ENCODE results near the gene BICRAL.
"Not testable (repeated sequence)": the region's sequence is repeated elsewhere in the genome, so short reads cannot be mapped to it uniquely, and the experiment has no call there.

BICRAL gene

DNA sequence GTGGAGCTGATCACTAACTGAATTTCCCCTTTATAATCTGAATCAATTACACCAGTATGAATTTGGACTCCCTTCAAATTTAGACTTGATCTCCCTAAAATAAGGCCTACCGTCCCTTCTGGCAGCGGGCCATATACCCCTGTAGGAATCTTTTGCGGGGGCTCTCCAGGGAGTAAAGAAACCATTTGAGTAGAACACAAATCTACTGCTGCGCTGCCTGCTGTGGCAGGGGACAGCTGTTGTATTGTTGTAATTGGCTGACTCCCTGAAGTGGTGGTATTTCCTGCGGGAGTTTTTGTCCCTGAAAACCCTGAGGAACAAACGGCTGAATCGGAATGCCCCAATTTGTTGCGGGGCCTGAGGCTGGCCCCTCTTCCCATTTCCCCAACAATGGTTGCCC lies 118.0 kb downstream of the BICRAL start:
- no peak for DNase-seq

DNA sequence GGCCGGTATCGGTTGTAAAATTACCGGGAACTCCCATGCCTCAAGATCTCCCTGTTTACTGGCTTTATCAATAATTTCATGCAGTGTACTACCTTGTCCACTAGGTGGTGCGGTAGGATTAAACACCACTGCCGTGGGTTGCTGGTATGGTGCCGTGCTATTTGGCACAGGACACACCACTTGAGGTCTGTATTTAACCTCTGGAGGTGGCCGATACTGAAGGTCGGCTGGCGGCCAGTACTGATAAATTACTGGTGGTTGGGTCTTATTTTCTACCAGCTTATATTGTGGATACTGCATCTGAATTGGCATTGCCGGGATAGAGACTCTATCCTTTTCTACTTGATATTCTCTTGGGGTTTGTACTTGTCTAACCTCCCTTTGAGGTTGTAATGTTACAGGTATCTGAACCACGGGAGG lies 119.7 kb downstream of the BICRAL start:
- DNase-seq: peak; percentile 62

DNA sequence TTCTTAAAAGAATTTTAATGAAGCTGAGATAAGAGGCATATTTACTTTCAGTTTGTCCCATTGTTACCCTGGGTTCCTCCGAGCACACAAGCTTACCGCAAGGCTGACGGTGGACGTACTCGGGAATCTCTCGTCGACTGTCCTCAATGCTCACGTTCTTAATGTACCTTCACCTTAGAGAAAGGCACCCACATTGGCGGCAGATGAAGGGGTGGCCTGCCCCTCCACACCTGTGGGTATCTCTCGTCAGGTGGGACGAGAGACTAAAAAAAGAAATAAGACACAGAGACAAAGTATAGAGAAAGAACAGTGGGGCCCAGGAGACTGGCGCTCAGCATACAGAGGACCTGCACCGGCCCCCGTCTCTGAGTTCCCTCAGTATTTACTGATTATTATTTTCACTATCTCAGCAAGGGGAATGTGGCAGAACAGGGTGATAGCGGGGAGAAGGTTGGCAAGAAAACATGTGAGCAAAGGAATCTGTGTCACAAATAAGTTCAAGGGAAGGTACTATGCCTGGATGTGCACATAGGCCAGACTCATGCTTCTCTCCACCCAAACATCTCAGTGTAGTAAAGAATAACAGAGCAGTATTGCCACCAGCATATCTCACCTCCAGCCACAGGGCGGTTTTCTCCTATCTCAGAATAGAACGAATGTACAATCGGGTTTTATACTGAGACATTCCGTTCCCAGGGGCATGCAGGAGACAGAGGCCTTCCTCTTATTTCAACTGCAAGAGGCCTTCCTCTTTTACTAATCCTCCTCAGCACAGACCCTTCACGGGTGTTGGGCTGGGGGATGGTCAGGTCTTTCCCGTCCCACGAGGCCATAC lies 120.8 kb downstream of the BICRAL start:
- not testable (repeated sequence) for DNase-seq

DNA sequence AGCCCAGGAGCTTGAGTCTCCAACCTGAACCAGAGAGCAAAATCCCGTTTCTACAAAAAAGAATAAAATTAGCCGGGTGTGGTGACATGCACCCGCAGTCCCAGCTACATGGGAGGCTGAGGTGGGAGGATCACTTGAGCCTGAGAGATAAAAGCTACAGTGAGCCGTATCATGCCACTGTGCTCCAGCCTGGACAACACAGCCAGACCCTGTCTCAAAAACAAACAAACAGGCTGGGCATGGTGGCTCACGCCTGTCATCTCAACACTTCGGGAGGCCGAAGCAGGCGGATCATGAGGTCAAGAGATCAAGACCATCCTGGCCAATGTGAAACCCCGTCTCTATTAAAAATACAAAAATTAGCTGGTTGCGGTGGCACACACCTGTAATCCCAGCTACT lies 122.6 kb downstream of the BICRAL start:
- no peak for DNase-seq

DNA sequence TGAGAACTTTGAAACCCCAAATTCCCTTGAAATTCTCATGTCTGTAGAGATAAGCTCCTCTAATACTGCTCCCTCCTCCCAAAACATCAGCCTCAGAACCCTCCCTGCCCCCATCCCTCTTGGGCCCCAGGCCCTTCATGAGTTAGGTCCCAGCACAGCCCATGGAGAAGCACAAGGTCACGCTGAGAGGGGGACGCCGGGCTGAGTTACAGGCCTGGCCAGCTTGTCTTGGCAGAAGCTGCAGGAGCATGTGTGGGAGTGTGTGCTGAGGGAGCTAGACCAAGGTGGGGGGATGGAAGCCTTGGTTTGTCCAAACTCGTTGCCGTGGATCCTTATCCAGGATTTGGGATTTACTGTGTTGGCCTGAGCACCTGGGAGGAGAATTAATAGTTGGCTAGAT lies 125.5 kb downstream of the BICRAL start:
- no peak for DNase-seq

DNA sequence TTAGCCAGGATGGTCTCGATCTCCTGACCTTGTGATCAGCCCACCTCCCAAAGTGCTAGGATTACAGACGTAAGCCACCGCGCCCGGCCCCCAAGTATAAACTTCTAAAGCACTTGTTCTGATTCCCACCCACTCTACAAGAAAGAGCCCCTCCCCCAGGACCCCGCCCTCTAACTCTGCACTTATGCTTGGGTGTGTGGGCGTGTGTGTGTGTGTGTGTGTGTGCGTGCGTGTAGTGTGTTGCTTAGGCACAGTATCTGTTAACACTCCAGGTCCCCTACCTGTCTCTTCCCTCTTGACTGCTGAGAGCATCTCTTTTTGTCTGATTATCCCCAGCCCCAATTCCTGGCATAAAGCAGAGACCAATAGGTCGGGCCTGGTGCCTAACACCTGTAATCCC lies 128.0 kb downstream of the BICRAL start:
- DNase-seq: no peak

DNA sequence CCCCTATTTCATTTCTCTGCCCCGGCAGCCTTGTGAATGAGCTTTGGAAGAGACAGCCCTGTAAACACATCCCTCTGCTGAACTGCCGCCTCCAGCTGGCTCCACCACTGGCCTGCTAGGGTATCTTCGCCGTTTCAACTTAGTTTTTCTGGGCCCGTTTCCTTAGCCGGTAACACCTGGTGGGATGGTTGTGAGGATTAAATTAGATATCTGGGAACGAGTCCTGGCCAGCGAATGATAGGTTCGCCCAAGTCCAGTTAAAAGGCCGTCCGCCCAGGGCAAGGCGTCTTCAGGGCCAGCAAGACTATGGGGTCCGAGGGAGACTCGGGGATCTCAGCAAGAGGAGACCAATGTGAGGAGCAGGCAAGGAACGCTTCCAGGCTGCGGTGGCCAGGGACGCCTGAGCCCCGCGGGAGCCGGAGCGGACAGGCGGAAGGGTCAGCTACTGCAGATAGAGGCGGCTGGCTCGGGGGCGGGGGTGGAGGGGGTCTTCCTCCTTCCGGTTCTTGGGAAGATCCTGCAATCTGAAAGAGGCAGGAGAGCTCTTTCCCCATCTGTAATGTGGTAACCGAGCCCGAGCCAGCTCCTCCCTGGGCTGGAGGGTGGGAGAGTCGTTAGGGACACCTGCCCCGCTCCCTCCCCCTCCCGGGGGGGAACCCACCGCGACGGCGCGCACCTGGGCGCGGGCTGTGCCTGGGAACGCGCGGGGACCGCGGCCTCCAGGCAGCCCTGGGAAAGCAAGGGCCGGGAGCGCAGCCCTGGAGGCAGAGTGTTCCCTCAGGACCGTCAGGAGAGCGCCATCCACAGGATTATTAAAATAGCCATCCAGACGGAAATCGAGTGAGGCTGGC lies 129.5 kb downstream of the BICRAL start:
- no peak for DNase-seq

DNA sequence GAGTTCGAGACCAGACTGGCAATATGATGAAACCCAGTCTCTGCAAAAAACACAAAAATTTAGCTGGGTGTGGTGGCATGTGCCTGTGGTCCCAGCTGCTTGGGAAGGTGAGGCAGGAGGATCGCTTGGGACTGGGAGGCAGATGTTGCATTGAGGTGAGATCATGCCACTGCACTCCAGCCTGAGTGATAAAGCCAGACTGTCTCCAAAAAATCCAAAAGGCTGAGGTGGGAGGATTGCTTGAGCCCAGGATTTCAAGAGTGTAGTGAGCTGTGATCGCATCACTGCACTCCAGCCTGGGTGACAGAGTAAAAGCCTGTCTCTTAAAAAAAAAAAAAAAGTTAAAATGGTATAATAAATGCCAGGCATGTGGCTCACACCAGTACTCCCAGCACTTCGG lies 132.7 kb downstream of the BICRAL start:
- no peak for DNase-seq

DNA sequence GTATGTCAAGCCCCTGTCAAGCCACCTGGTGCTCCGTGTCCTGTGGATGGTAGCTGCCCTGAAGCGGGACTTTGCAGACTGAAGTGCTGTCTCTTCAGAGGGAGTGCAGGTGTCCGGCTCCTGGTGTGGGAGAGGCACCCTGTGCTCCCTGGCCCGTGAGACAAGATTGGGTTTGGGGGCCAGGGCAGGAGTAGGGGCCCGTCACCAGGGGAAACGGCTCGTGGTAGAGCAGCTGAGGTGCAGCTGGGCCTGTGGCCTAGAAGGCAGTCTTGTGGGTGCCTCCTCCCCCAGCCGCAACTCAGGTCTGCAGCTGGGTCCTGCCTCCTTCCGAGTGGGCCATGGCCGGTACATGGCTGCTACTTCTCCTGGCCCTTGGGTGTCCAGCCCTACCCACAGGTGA lies 133.9 kb downstream of the BICRAL start, which contains the start of gene PTCRA:
TSS of gene PTCRA (plus strand) at position 322 of the 400 bp plus-strand sequence. CDS start at position 339, 17 bp downstream.
- DNase-seq: no peak

DNA sequence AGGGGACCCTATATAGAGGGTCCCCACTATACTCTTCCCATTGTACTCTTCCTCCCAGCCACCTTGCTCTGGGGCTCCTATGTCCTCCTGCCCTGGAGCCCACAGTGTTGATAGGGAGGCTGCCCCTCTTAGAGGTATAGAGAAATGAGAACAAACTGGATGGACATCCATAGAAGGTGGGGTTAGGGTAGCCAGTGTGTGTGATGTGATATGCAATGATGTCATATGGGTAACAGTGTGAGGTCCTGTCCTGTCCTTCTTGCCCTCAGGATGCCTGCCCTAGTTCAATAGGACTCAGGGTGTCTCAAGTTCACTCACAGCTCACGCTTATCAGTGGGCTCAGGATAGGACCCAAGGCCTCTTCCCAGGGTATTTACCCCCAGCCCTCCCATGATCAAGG lies 134.4 kb downstream of the BICRAL start:
- DNase-seq: no peak

Measured in activated CD8-positive, alpha-beta memory T cell treated with anti-CD3 and anti-CD28 coated beads, Interleukin-2, amount 50 U/mL, for 4 hours (primary cell).